Activated CD8-positive, alpha-beta memory T cell treated with anti-CD3 and anti-CD28 coated beads for 24 hours (primary cell): ENCODE results near the gene CHST9.
"Not testable (repeated sequence)": the region's sequence is repeated elsewhere in the genome, so short reads cannot be mapped to it uniquely, and the experiment has no call there.

ENCODE experiments used
- DNase-seq: peaks from one replicate; pipeline ENCODE4 v3.0.0-alpha.2; 2020

CHST9 gene

GRCh38 chr18:26993568-26993967 is 191.5 kb downstream of the CHST9 start:
- DNase-seq, result no peak

GRCh38 chr18:26992926-26993325 is 192.2 kb downstream of the CHST9 start:
- no peak for DNase-seq

DNA sequence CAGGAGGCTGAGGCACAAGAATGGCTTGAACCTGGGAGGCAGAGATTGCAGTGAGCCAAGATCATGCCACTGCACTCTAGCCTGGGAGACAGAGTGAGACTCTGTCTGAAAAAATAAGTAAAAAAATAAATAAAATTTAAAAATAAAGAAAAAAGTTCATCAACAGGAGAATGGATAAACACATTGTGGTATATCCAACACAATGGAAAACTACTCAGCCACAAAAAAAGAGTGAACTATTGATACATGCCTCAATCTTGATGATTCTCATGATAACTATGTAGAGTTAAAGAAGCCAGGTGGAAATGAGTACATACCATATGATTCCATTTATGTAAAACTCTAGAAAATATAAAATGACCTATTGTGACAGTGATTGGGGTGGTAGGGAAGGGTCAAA is 195.3 kb downstream of the CHST9 start:
- DNase-seq, result no peak

- no peak for DNase-seq
These were observed 203.6 kb downstream of the CHST9 start for GRCh38 chr18:26981360-26982082.

- DNase-seq, result no peak
These were observed 206.2 kb downstream of the CHST9 start for GRCh38 chr18:26978812-26979341.

- DNase-seq, result no peak
These were observed 207.3 kb downstream of the CHST9 start for GRCh38 chr18:26977781-26978180.

GRCh38 chr18:26976206-26976605 is 208.9 kb downstream of the CHST9 start:
- no peak for DNase-seq

GRCh38 chr18:26972549-26972948 is 212.6 kb downstream of the CHST9 start:
- not testable (repeated sequence) for DNase-seq

DNA sequence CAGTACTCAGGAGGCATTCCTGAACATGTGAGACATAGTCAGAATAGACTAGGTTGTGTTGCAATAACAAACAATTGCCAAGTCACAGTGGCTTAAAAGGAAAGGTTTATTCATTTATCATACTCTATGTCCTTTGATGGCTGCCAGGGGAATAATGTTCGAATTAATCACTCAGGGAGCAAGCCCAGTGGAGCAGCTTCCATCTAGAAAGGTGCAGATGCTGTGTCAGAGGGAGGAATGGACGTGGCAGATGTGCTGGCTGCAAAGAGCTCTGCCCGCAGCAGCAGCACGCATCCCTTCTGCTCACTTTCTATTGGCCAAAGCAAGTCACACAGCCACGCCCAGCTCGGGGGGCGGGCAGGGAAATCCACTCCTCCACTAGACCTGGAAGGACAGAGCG is 213.7 kb downstream of the CHST9 start:
- DNase-seq, result no peak

DNA sequence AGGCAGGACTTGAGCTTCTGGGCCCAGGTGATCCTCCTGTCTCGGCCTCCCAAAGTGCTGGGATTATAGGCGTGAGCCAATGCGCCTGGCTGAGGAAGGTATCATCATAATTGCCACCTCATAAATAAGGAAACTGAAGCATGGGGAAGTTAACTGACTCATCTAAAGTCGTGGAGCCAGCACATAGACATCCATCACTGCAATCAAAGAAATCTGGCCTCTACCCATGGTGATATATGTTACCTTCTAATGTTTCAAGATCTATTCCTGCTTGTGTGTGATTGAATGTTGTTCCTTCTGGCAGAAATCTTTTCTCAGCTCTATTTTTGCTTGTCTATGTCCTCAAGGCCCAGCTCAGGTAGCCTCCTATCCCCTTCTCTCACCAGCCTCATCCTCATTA is 214.5 kb downstream of the CHST9 start:
- no peak for DNase-seq

DNA sequence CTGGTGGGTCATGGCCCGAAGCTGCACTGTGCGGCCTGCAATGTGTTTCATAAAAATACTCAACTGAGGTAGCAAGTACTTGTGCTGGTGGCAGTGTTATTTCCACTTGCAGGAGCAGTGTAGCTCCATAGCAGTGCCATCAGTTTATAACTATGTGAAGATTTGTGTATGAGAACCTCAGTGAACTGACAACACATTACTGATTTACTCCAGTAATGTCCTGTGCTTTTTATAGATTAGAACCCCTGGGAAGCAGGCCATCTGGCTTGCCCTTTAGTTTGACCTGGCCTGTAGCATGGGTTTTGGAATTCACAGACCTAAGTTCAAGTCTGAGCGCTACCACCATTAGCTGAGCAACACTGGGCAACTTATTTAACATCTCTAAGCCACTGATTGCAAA is 219.9 kb downstream of the CHST9 start:
- no peak for DNase-seq

DNA sequence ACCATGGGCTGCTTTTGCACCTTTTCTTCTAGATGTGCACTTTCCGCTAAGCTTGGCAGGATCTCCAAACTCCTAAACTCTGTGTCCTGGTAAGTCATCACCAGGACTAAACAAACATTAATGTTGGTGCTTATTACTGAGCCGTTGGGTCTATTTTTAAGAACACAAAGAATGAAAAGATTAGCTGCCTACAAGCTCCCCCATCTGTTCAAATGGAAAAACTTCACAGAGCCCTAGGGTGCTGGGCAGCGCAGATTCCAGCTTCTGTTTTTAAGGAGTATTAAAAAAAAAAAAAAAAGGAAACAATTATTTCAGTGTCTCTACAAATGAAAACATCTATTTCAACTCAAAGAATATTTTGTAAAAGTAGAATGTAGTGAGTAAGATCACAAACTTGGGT is 221.8 kb downstream of the CHST9 start:
- DNase-seq, result no peak

DNA sequence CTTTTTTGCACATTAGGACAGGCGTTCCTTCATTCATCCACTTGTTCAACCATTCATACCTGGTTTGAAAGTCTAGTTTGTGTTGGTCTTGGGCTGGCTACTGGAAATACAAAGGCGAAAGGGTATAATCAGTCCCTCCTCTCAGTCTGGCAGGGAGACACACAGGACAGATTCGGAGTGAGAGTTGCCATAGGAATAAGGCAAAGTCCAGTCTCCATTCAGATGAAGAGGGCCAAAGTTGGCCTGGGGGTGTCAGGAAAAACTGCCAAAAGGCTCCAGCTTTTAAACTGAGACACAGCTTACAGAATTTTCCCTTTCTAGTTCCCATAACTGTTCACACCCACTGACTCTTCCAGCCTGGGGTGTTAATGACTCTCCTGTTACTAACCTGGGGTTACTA is 223.3 kb downstream of the CHST9 start:
- no peak for DNase-seq

DNA sequence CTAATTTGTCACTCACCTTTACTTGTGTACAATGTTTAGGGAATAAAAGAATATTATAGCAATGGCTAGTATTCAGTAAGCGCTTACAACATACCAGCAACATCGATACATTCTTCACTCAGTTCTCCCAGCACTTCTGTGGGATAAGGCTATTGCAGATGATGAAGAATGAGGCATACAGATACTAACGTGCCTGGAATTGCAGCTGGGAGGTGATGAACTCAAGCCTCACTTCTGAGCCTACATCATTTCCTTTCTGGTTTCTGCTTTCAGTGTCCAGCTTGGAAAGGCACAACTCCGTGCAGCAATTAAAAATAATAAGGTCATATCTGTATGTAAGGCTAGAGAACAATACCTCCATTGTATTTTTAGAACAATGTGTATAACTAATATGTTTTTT is 224.2 kb downstream of the CHST9 start:
- no peak for DNase-seq

- no peak for DNase-seq
These were observed 228.2 kb downstream of the CHST9 start for GRCh38 chr18:26956863-26957262.

DNA sequence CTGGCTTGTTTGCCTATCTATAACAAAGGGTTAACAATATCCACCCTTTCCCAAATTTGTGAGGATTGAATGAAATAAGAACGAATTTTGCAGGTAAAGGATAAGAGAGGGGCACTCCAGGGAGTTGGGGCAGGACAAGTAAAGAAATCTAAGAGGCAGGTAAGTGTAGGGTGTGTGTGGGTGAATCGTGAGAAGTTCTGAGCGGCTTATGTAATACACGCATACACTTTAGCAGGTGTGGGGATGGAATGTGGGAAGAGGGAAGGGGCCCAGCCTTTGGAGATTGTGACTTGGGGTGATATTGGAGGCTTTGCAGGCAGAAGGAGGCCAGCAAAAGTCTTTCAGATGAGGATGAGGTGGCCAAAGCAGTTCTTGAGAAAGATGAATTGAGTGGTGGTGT is 236.4 kb downstream of the CHST9 start:
- DNase-seq, result no peak

GRCh38 chr18:26943906-26944305 is 241.2 kb downstream of the CHST9 start:
- no peak for DNase-seq

GRCh38 chr18:26941584-26941983 is 243.5 kb downstream of the CHST9 start:
- DNase-seq, result no peak

DNA sequence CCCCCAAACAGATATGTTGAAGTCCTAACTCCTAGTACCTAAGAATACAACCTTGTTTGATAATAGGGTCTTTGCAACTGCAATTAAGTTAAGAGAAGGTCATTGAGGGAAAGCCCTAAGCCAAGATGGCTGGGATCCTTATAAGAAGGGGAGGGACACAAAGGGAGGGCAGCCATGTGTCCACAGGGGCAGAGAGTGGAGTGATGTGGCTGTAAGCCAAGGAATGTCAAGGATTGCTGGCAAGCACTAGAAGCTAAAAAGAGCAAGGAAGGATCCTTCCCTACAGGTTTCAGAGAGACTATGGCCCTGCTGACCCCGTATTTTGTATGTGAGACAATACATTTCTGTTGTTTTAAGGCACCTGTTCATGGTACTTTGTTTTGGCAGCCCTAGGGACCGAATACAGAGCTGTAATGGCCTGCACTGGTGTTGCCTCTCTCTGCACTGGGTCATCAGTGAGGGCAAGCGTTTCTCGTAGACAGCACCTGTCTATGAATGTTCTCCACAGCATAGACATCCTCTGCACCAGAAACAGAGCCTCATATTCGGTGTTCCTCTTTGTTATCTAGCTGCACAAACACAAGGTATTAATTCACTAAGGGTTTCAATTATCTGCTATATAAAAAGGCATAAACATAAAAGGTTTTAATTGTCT is 244.2 kb downstream of the CHST9 start:
- DNase-seq, result no peak

DNA sequence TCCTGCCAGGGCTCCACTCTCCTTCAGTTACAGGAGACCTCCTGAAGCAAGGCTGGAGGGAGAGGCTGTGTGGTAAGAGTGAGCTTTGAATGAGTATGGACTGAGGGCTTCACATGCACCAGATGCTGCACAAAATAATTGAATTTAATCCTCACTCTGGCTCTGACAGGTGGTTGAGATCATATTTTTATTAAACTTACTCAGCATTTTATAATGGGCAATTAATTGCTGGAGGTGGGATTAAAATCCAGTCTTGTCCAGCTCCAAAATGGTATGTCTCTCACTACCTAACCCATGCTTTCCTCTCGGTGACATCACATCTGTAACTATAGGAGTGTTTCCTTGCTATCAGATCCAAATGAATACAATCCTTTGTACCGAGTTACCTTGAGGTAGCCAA is 253.4 kb downstream of the CHST9 start:
- DNase-seq, result no peak

DNA sequence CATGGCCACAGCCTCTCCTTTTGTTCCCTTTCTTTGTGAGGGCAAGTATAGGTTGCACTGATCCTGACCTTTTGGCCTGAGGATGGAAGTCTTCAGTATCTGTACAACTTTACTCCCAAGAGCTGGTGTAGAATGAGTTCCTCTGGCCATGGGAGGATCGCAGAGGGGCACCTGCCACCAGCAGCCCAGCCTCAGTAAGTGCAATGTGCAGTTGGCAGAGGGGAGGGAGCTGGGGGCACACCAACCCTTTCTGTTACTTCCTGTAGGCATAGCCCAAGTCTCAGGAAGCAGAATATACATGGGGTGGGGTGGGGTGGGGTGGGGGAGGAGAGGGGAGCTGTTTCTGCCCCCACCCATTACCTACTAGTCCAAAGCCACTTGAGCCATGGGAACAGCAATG is 254.5 kb downstream of the CHST9 start:
- no peak for DNase-seq

DNA sequence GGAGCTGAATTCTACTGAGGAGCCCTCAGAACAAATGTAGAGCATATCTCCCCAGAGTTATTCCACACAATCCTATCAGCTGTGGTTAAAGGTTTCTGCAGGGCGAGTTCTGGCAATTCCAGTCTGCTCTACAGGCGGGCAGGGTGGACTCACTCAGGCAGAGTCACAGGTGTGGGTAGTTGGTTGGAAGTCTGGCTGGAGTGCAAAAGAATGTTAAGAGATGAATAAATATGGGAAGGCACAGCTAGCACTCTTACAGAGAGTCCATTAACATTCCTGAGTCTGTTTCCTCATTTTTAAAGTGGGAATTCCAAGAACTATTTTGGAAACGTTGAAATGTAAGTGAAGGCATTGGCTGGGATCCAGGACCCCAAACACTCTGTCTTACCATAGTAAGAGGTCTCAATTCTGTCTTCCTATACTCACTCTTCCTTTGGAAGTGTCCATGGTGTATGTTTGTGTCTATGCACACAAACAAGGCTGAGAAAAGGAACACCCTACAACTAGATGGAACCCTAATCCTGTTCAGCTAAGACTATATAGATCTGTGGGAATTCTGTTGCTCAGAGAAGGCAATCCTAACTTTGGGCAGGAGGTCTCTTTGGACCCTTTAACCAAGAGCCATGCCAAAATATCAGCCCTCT is 256.3 kb downstream of the CHST9 start:
- DNase-seq, result no peak

- not testable (repeated sequence) for DNase-seq
These were observed 257.3 kb downstream of the CHST9 start for GRCh38 chr18:26927822-26928221.

DNA sequence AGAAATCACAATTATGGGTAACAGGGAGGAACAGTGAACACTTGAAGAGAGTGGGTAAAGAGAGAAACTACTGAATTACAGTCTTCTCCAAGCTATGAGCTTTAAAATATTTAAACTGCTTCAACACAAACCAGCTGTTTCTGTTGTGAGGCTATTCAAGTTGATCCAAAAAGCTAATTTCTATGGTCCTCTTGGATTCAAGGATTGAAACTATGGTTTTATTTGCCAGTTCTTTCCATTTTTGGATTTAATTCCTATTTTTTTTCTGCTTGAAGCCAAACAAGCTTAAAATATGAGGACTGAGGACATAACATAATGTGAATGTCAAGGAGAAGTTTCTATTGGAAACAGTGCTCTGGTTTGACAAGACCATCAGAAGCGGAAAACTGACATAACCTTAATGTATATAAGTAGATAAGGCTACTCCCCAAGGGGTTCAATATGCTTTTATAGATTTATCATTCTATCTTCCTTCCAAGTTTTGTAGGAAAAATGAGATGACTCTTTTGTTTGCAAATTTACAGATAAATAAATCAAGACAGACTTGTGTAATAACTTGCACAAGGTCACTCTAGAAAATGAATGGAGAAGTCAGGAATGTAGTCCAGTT is 258.9 kb downstream of the CHST9 start:
- no peak for DNase-seq
